GM12892 (cell line): Measurements from ENCODE around the gene GTF2B.

Experiments used
- POLR2AphosphoS5 ChIP-seq: IDR thresholded peaks from 2 replicates; pipeline ENCODE4 v1.6.1; 2011; ENCODE audit warnings: low read depth, low read length, control low read depth
- TAF1 ChIP-seq: IDR thresholded peaks from 2 replicates; pipeline ENCODE4 v1.6.1; 2011; ENCODE audit warnings: low read depth, mild to moderate bottlenecking, control low read depth, low read length, borderline replicate concordance

GRCh38 chr1:88802950-88803349 lies 88.4 kb downstream of the GTF2B start:
- TF ChIP-seq POLR2AphosphoS5 (no peak), TAF1 (no peak)
